Measurements from ENCODE around the gene ZFAND3. TPM values are rescaled to one million over a fixed set of nuclear protein-coding genes. Genes with fewer than 3 reads are reported as not detected.

The ZFAND3 gene
- total and polyA plus RNA-seq, 8 donors, result 19.8 to 164 (median 37.3) TPM

DNA sequence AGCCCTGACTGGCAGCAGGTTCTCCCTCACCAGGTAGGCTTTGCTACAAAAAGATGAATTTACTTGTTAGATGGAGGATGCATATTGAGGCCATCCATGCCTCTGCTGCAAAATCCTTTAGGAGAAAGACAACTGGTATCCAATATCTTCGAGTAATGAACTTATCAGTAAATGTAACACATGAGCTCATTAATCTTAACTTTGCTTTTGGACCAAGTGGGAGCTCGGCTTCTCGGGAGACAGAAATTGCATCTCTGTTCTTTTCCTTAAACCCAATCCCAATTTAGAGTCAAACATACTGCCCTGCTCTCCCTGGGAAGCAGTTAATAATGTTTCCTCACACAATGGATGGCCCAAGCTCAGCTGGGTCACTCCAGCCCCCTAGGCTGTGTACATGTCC is 330.5 kb downstream of the ZFAND3 start:
- Histone ChIP-seq H3K27me3 (no peaks in the 10 kb centered on the region), H3K36me3 (peaks cover 21 to 47% (median 35%) of the 10 kb centered on the region in 4 donors), H3K4me3 (no peak overlapping the region), H3K4me1 (peaks cover 0 to 17% (median 6%) of the 10 kb centered on the region in 4 donors), H3K27ac (no peak overlapping the region), H3K9me3 (no peaks in the 10 kb centered on the region)
- TF ChIP-seq EP300 (IDR thresholded peaks at IDR 0.05) (no peak), POLR2A (IDR thresholded peaks at IDR 0.05) (no peak), POLR2AphosphoS5 (IDR thresholded peaks at IDR 0.05) (no peak)
- TF ChIP-seq, protein P1, sequence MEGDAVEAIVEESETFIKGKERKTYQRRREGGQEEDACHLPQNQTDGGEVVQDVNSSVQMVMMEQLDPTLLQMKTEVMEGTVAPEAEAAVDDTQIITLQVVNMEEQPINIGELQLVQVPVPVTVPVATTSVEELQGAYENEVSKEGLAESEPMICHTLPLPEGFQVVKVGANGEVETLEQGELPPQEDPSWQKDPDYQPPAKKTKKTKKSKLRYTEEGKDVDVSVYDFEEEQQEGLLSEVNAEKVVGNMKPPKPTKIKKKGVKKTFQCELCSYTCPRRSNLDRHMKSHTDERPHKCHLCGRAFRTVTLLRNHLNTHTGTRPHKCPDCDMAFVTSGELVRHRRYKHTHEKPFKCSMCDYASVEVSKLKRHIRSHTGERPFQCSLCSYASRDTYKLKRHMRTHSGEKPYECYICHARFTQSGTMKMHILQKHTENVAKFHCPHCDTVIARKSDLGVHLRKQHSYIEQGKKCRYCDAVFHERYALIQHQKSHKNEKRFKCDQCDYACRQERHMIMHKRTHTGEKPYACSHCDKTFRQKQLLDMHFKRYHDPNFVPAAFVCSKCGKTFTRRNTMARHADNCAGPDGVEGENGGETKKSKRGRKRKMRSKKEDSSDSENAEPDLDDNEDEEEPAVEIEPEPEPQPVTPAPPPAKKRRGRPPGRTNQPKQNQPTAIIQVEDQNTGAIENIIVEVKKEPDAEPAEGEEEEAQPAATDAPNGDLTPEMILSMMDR (IDR thresholded peaks at IDR 0.05), result no peak
- DNase-seq, result no peak
- WGBS, 5 donors, result 87 to 95% (median 93%) methylated on average over 3 of the region's 3 CpGs
- intact Hi-C loops (cut with DNase I; ENCODE audit: low total_unique reads), result no loop called here

DNA sequence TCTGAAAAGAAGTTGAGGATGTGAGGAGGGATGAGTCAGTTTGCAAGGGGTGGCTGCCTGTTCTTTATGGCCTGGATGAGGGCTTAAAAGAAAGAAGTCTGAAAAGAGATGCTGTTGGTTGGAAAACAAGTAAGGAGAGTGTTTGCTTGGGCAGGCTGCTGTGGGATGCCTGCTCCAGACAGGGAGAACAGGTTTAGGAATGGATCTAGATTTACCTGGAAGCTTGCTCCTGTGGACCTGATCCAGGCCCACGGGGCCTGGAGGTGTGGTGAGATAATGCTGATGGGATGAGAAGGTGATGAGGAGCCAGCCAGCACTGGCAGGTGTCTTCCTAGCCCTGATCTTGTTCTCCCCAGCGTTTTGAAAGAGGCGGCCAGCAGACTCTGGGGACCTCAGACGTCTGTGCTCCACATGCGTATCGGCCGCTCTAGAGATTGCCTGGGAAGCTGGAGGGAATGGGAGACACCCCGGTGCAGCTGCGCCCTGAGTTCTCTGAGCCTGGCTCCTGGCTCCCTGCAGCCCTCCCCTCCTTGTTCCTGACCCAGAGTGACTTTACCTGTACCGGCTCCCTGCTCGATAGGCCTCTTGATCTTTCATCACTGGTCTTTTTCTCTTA is 331.3 kb downstream of the ZFAND3 start:
- no peak for DNase-seq
- Histone ChIP-seq H3K4me3 (no peak overlapping the region), H3K9me3 (no peaks in the 10 kb centered on the region), H3K27ac (no peak overlapping the region), H3K27me3 (no peaks in the 10 kb centered on the region), H3K36me3 (peaks cover 21 to 49% (median 38%) of the 10 kb centered on the region in 4 donors), H3K4me1 (peaks cover 0 to 24% (median 6%) of the 10 kb centered on the region in 4 donors)
- WGBS, 5 donors, result 85 to 96% (median 93%) methylated on average over 11 of the region's 11 CpGs
- TF ChIP-seq POLR2AphosphoS5 (IDR thresholded peaks at IDR 0.05), result no peak
- TF ChIP-seq EP300 (IDR thresholded peaks at IDR 0.05), result no peak
- no peak for TF ChIP-seq POLR2A (IDR thresholded peaks at IDR 0.05)
- TF ChIP-seq, protein P1 (IDR thresholded peaks at IDR 0.05), result no peak
- intact Hi-C loops (cut with DNase I; ENCODE audit: low total_unique reads), result no loop called here

DNA sequence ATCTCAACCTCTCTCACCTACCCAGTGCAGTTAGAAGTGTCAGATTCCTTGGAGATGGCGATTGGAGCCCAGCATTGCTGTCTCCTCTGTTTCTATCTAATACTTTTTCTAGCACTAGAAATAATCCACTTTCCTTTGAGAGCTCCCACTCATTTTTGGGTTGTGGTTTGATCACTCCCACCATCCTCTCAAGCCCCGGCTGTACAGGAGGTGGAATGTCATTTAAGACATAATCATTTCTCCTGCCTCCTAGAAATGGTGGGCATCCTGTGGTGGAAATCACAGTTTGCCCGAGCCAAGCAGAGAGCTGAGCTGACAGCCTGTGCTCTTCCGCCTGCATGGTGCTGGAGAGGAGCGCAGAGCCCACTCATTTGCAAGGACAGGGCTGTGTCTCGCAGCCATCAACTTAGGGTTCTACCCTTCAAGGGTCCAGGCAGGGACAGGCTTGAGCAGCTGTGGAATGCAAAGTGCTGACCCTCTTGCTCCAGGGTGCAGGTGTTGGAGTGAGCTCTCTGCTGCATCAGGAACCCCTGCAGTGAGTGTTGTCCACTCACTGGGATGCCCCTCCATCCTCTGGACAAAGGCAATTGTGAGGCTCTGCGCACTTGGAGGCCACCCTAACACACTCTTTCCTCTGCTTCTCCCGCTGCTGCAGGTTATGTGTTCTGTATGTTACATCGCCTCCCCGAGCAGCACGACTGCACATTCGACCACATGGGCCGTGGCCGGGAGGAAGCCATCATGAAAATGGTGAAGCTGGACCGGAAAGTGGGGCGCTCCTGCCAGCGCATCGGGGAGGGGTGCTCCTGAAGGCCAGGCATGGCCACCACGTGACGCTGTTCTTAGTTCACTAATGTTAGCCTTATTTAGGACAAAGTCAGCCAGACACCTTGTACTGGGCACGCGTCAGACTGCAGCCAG is 332.3 kb downstream of the ZFAND3 start:
- no peak for TF ChIP-seq POLR2A (IDR thresholded peaks at IDR 0.05)
- no peak for TF ChIP-seq EP300 (IDR thresholded peaks at IDR 0.05)
- TF ChIP-seq POLR2AphosphoS5 (IDR thresholded peaks at IDR 0.05), result no peak
- TF ChIP-seq, protein P1 (IDR thresholded peaks at IDR 0.05), result no peak
- no peaks in the 10 kb centered on the region for H3K27me3 ChIP-seq
- H3K9me3 ChIP-seq, result no peaks in the 10 kb centered on the region
- H3K36me3 ChIP-seq, result peaks cover 21 to 45% (median 38%) of the 10 kb centered on the region in 4 donors
- intact Hi-C loops (cut with DNase I; ENCODE audit: low total_unique reads), result no loop called here
- no peak overlapping the region for H3K27ac ChIP-seq
- WGBS, 5 donors, result 94 to 97% (median 96%) methylated on average over 21 to 22 of the region's 22 CpGs
- no peak overlapping the region for H3K4me3 ChIP-seq
- H3K4me1 ChIP-seq, result peaks cover 0 to 24% (median 6%) of the 10 kb centered on the region in 4 donors
- no peak for DNase-seq

DNA sequence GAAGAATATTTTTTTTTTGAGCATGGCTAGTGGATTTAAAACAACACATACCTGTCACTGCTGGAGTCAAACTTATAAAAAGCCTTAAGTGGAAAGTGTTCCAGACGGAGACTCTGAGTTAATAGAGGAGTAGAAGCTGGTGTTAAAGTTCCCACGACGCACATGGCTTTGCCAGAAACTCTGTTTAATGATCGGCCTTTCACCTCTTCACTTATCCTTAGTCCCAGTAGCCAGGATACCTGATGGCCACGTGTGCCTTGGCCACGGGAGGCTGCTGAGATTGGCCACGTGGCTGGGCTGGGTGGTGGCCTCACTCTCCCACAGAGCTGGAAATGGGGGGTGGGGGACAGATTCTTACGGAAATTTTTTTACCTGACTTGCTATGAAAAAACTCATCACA is 333.1 kb downstream of the ZFAND3 start:
- intact Hi-C loops (cut with DNase I; ENCODE audit: low total_unique reads), result no loop called here
- no peaks in the 10 kb centered on the region for H3K27me3 ChIP-seq
- peaks cover 21 to 45% (median 39%) of the 10 kb centered on the region in 4 donors for H3K36me3 ChIP-seq
- WGBS, 5 donors, result 82 to 94% (median 90%) methylated on average over 8 of the region's 8 CpGs
- H3K27ac ChIP-seq, result no peak overlapping the region
- H3K4me3 ChIP-seq, result no peak overlapping the region
- no peaks in the 10 kb centered on the region for H3K9me3 ChIP-seq
- no peak for TF ChIP-seq EP300 (IDR thresholded peaks at IDR 0.05)
- no peak for TF ChIP-seq POLR2A (IDR thresholded peaks at IDR 0.05)
- TF ChIP-seq, protein P1 (IDR thresholded peaks at IDR 0.05), result no peak
- TF ChIP-seq POLR2AphosphoS5 (IDR thresholded peaks at IDR 0.05), result no peak
- DNase-seq, result no peak
- H3K4me1 ChIP-seq, result peaks cover 0 to 24% (median 6%) of the 10 kb centered on the region in 4 donors

All from stomach (tissue), 9 donors.